Activated CD8-positive, alpha-beta T cell treated with anti-CD3 and anti-CD28 coated beads for 36 hours (primary cell): ENCODE results near the gene C7orf33. TPM values are rescaled to one million over a fixed set of nuclear protein-coding genes. Genes with fewer than 3 reads are reported as not detected.

Experiments
- ATAC-seq: fragments of 200-7000 bp; cut with Tn5 transposase; one replicate; pipeline ENCODE4 v1.10.0; 2021; ENCODE audit warnings: mild to moderate bottlenecking, moderate library complexity
- CTCF ChIA-PET: fragments of 350-600 bp; sonication (Branson Sonifier 250); formaldehyde crosslinking; loops from one replicate; lab custom pipeline; 2021; ENCODE audit warnings: antibody characterized with exemption; lab: Charles Lee
- POLR2A ChIA-PET: fragments of 350-600 bp; sonication (Branson Sonifier 250); formaldehyde crosslinking; loops from one replicate; lab custom pipeline; 2021; ENCODE audit warnings: antibody characterized with exemption; lab: Charles Lee
- DNase-seq: peaks from one replicate; pipeline ENCODE4 v3.0.0-alpha.2; 2020
- H3K27ac Mint-ChIP-seq: one replicate; pipeline ENCODE4 v1.8.0; 2021; ENCODE audit warnings: mild to moderate bottlenecking, mixed read lengths
- H3K27me3 Mint-ChIP-seq: one replicate; pipeline ENCODE4 v1.8.0; 2021; ENCODE audit warnings: mixed read lengths
- H3K36me3 Mint-ChIP-seq: one replicate; pipeline ENCODE4 v1.8.0; 2021; ENCODE audit warnings: low read depth, mixed read lengths
- H3K4me1 Mint-ChIP-seq: one replicate; pipeline ENCODE4 v1.8.0; 2021; ENCODE audit warnings: low read depth, mixed read lengths
- H3K4me3 Mint-ChIP-seq: one replicate; pipeline ENCODE4 v1.8.0; 2021; ENCODE audit warnings: mild to moderate bottlenecking, moderate library complexity, mixed read lengths
- H3K9me3 Mint-ChIP-seq: one replicate; pipeline ENCODE4 v1.8.0; 2021; ENCODE audit warnings: mixed read lengths
- intact Hi-C: fragments of 100-400 bp; cut with micrococcal nuclease; formaldehyde crosslinking; loops from one replicate; pipeline ENCODE4 v1.10.0; 2022
- total RNA-seq, 2 experiments: library from RNA; stranded (reverse); gene quantifications; one replicate each; pipeline ENCODE4 v1.2.3, GENCODE V29; 2021
- TF ChIP-seq, protein P1 (sequence below): fragments of 200-600 bp; IDR thresholded peaks from one replicate; pipeline ENCODE4 v1.8.0; 2022; ENCODE audit warnings: antibody characterized with exemption, mild to moderate bottlenecking

Gene C7orf33
- total RNA-seq, 2 experiments from 2014 or later: not detected

DNA sequence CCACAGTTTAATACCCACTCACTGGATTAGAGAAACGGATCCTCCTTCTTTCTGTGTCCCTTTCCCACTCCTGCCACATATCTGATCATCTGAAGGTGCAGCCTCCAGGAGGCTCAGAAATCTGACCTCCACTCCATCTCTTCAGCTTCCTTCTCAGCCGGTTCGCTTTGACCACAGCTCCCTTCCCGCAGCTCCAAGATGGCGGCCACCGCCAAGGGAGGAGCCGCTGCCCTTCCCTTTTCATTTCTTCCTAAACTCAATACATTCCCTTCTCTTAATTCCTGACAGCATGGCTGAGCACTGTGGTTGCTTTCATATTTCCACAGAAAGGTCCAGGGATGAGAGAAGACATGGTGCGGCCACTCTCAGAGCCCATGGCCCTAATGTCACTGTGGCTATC is 43.7 kb upstream of the C7orf33 start:
- H3K36me3 Mint-ChIP-seq: no peaks in the 10 kb centered on the region
- intact Hi-C loops: no loop called here

DNA sequence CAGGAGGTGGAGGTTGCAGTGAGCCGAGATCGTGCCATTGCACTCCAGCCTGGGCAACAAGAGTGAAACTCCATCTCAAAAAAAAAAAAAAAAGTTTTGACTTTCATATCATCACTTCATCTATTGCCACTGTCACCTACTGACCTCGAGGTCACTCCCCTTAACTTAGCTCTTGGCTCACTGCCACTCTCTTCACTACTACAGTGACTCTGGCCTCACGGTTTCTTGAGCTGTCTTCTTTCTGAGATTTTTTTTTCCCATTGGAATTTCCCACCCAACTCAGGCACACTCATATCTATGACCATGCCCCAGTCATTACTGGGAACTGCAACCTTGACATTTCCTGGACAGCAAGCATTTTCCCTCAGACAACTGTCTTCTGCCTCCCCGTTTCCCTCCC is 42.6 kb upstream of the C7orf33 start:
- Mint-ChIP-seq H3K9me3 (peaks cover 8% of the 10 kb centered on the region), H3K36me3 (no peaks in the 10 kb centered on the region), H3K27ac (no peak overlapping the region), H3K27me3 (no peaks in the 10 kb centered on the region), H3K4me1 (no peaks in the 10 kb centered on the region), H3K4me3 (no peak overlapping the region)
- ATAC-seq (no peak), DNase-seq (no peak)
- POLR2A ChIA-PET: interaction anchor here (0.6 kb wide), 1 partner anchor 377 kb away, joined by 3 read pairs; no protein-coding TSS in a partner anchor
- TF ChIP-seq, protein P1, sequence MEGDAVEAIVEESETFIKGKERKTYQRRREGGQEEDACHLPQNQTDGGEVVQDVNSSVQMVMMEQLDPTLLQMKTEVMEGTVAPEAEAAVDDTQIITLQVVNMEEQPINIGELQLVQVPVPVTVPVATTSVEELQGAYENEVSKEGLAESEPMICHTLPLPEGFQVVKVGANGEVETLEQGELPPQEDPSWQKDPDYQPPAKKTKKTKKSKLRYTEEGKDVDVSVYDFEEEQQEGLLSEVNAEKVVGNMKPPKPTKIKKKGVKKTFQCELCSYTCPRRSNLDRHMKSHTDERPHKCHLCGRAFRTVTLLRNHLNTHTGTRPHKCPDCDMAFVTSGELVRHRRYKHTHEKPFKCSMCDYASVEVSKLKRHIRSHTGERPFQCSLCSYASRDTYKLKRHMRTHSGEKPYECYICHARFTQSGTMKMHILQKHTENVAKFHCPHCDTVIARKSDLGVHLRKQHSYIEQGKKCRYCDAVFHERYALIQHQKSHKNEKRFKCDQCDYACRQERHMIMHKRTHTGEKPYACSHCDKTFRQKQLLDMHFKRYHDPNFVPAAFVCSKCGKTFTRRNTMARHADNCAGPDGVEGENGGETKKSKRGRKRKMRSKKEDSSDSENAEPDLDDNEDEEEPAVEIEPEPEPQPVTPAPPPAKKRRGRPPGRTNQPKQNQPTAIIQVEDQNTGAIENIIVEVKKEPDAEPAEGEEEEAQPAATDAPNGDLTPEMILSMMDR: no peak
- intact Hi-C loops: no loop called here
- CTCF ChIA-PET: interaction anchor here (0.9 kb wide), 1 partner anchor 12 kb away, joined by 4 read pairs; no protein-coding TSS in a partner anchor

More for the DNA sequence above, 43.7 kb upstream of the C7orf33 start:
- DNase-seq (no peak), ATAC-seq (no peak)
- no peaks in the 10 kb centered on the region for H3K27me3 Mint-ChIP-seq
- no peaks in the 10 kb centered on the region for H3K4me1 Mint-ChIP-seq
- no peak overlapping the region for H3K27ac Mint-ChIP-seq
- no peak overlapping the region for H3K4me3 Mint-ChIP-seq
- peaks cover 8% of the 10 kb centered on the region for H3K9me3 Mint-ChIP-seq
- ChIA-PET POLR2A (no interaction called here), CTCF (no interaction called here)
- TF ChIP-seq, protein P1: no peak

DNA sequence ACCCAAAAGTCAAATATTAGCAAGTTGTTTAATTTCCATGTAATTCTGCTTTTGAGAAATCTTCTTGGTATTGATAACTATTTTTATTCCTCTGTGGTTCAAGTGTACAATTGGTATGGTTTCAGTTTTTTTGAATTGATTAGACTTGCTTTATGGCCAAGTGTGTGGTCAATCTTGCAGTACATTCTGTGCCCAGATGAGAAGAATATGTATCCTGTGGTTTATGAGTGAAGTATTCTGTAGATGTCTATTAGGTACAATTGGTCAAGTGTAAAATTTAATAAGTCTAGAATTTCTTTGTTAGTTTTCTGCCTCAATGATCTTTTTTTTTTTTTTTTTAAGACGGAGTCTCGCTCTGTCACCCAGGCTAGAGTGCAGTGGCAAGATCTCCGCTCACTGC is 36.6 kb upstream of the C7orf33 start:
- no peak for ATAC-seq
- peaks cover 7% of the 10 kb centered on the region for H3K9me3 Mint-ChIP-seq

DNA sequence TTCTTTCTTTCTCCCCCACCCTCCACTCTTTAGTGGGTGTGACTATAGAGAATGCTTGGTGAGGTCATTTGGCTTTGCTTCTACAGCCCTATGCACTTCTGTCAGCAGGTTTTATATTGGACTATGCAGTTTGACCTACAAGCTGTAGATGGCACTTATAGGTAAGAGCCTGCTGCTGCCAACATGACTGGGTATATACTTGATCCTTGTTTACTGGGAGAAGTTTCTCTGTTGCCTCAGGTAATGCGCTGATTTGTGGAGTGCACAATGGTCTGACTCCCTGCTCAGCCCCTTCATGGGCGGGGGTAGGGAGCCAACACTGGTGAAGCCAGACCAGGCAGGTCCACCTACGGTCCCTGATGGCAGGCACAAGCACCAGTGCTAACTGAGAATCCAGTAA is 33.7 kb upstream of the C7orf33 start:
- ATAC-seq: no peak

More for the DNA sequence above, 36.6 kb upstream of the C7orf33 start:
- peaks cover 6% of the 10 kb centered on the region for H3K4me1 Mint-ChIP-seq
- H3K27me3 Mint-ChIP-seq: peaks cover 7% of the 10 kb centered on the region
- H3K4me3 Mint-ChIP-seq: no peak overlapping the region
- no peak for DNase-seq
- ChIA-PET POLR2A (no interaction called here), CTCF (interaction anchor here (1.7 kb wide), 1 partner anchor 22 kb away, joined by 5 read pairs; no protein-coding TSS in a partner anchor)
- no peaks in the 10 kb centered on the region for H3K36me3 Mint-ChIP-seq
- intact Hi-C loops: no loop called here
- TF ChIP-seq, protein P1: no peak
- no peak overlapping the region for H3K27ac Mint-ChIP-seq

DNA sequence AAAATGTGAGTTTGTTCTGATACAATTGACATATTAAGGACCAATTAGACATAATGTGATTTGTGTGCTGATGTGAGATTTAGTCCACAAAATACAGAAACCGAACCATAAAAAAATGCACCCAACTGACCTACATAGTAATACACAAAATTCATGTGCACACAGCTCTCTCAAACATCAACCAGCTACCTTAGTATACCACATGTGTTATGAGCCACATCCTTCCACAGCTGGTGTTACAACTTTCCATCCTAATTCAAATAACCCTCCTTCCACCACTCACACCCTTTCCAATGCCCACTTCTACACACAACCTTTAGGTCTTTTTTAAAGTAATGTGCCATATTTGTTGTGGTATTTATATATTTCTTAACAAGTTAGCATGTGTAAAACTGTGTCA is 31.7 kb upstream of the C7orf33 start:
- intact Hi-C loops: no loop called here
- TF ChIP-seq, protein P1: no peak
- H3K27me3 Mint-ChIP-seq: peaks cover 16% of the 10 kb centered on the region
- peak; percentile 37 for ATAC-seq
- DNase-seq: no peak
- H3K4me1 Mint-ChIP-seq: peaks cover 14% of the 10 kb centered on the region
- no peaks in the 10 kb centered on the region for H3K36me3 Mint-ChIP-seq
- no peak overlapping the region for H3K4me3 Mint-ChIP-seq
- H3K9me3 Mint-ChIP-seq: peaks cover 3% of the 10 kb centered on the region
- ChIA-PET POLR2A (no interaction called here), CTCF (interaction anchor here (0.7 to 3.8 kb wide), 3 partner anchors 16 to 399 kb away, joined by 3 to 21 read pairs (median 20); no protein-coding TSS in a partner anchor)
- no peak overlapping the region for H3K27ac Mint-ChIP-seq

More for the DNA sequence above, 33.7 kb upstream of the C7orf33 start:
- CTCF ChIA-PET: interaction anchor here (0.9 to 3.8 kb wide), 3 partner anchors 13 to 28 kb away, joined by 3 to 21 read pairs (median 4); no protein-coding TSS in a partner anchor
- H3K27me3 Mint-ChIP-seq: peaks cover 17% of the 10 kb centered on the region
- peaks cover 8% of the 10 kb centered on the region for H3K4me1 Mint-ChIP-seq
- no peaks in the 10 kb centered on the region for H3K9me3 Mint-ChIP-seq
- intact Hi-C loops: no loop called here
- no peak overlapping the region for H3K27ac Mint-ChIP-seq
- no peaks in the 10 kb centered on the region for H3K36me3 Mint-ChIP-seq
- POLR2A ChIA-PET: no interaction called here
- DNase-seq: no peak
- H3K4me3 Mint-ChIP-seq: no peak overlapping the region
- TF ChIP-seq, protein P1: no peak
